Karpas-422 (cell line): Measurements from ENCODE around the gene CAPRIN2. TPM values are rescaled to one million over a fixed set of nuclear protein-coding genes. Genes with fewer than 3 reads are reported as not detected.

Source experiments
- DNase-seq: peaks from one replicate; pipeline ENCODE4 v3.0.0-alpha.2; 2015
- H2AFZ ChIP-seq: fragments of 200-600 bp; sonication (generic); 2 replicates; pipeline ENCODE4 v1.6.1; 2014; ENCODE audit warnings: antibody characterized with exemption, low read length, mixed read lengths
- H3K27ac ChIP-seq: fragments of 200-600 bp; sonication (generic); 2 replicates; pipeline ENCODE4 v1.5.1; 2014; ENCODE audit warnings: mild to moderate bottlenecking, low read length, moderate library complexity
- H3K27me3 ChIP-seq: fragments of 200-600 bp; sonication (generic); 2 replicates; pipeline ENCODE4 v1.6.1; 2014; ENCODE audit warnings: low read length, mixed read lengths
- H3K36me3 ChIP-seq: fragments of 200-600 bp; sonication (generic); 2 replicates; pipeline ENCODE4 v1.6.1; 2014; ENCODE audit warnings: low read length, mixed read lengths; ENCODE audit not compliant: insufficient read depth
- H3K4me1 ChIP-seq: fragments of 200-600 bp; sonication (generic); 2 replicates; pipeline ENCODE4 v1.6.1; 2014; ENCODE audit warnings: mild to moderate bottlenecking, low read length, mixed read lengths
- H3K4me2 ChIP-seq: fragments of 200-600 bp; sonication (generic); 2 replicates; pipeline ENCODE4 v1.6.1; 2014; ENCODE audit warnings: low read length, low read depth, mild to moderate bottlenecking; ENCODE audit not compliant: poor library complexity, severe bottlenecking
- H3K4me3 ChIP-seq: fragments of 200-600 bp; sonication (generic); 2 replicates; pipeline ENCODE4 v1.5.1; 2014; ENCODE audit warnings: mild to moderate bottlenecking, antibody characterized with exemption, low read length, mixed read lengths
- H3K79me2 ChIP-seq: fragments of 200-600 bp; sonication (generic); 2 replicates; pipeline ENCODE4 v1.6.1; 2014; ENCODE audit warnings: mild to moderate bottlenecking, low read length, mixed read lengths
- H3K9ac ChIP-seq: fragments of 200-600 bp; sonication (generic); 2 replicates; pipeline ENCODE4 v1.6.0; 2014; ENCODE audit warnings: low read length
- H3K9me2 ChIP-seq: fragments of 200-600 bp; sonication (generic), shearing (Covaris generic); replicated peaks from 2 replicates; pipeline ENCODE4 v1.6.0; 2014; ENCODE audit warnings: mild to moderate bottlenecking, low read length, moderate library complexity; ENCODE audit not compliant: insufficient read depth
- H3K9me3 ChIP-seq: fragments of 300-700, 200-600 bp; sonication (generic); 2 replicates; pipeline ENCODE4 v1.6.1; 2014; ENCODE audit warnings: low read length, mixed read lengths
- H4K20me1 ChIP-seq: fragments of 200-600 bp; sonication (generic); 2 replicates; pipeline ENCODE4 v1.6.1; 2014; ENCODE audit warnings: mild to moderate bottlenecking, antibody characterized with exemption, low read length, low read depth; ENCODE audit not compliant: insufficient read depth
- total RNA-seq: library from RNA; depleted of rRNA; stranded (reverse); fragments of >200 nt; shearing (Covaris generic); gene quantifications from 2 replicates; pipeline ENCODE4 v1.2.3, GENCODE V29; 2014; ENCODE audit warnings: low replicate concordance

CAPRIN2 gene
- total RNA-seq, 1 experiment from 2014 or later, result 39.8 TPM

- Histone ChIP-seq H3K27me3 (no peaks in the 10 kb centered on the region), H3K4me2 (no peak overlapping the region), H3K9me3 (no peaks in the 10 kb centered on the region), H3K27ac (no peak overlapping the region), H2AFZ (no peak overlapping the region), H3K4me1 (no peaks in the 10 kb centered on the region), H3K9me2 (no peaks in the 10 kb centered on the region), H3K4me3 (no peak overlapping the region), H3K9ac (no peak overlapping the region), H4K20me1 (no peaks in the 10 kb centered on the region), H3K36me3 (peaks cover 9% of the 10 kb centered on the region), H3K79me2 (peaks cover 59% of the 10 kb centered on the region)
- no peak for DNase-seq
Measured at GRCh38 chr12:30740274-30740673, 14.5 kb downstream of the CAPRIN2 start.

- no peaks in the 10 kb centered on the region for H3K9me3 ChIP-seq
- no peak overlapping the region for H3K27ac ChIP-seq
- H3K27me3 ChIP-seq, result no peaks in the 10 kb centered on the region
- no peak overlapping the region for H3K9ac ChIP-seq
- H4K20me1 ChIP-seq, result no peaks in the 10 kb centered on the region
- no peaks in the 10 kb centered on the region for H3K9me2 ChIP-seq
- no peak overlapping the region for H3K4me3 ChIP-seq
- H3K4me2 ChIP-seq, result no peak overlapping the region
- H2AFZ ChIP-seq, result no peak overlapping the region
- peaks cover 9% of the 10 kb centered on the region for H3K36me3 ChIP-seq
- H3K4me1 ChIP-seq, result no peaks in the 10 kb centered on the region
- no peak for DNase-seq
- H3K79me2 ChIP-seq, result peaks cover 54% of the 10 kb centered on the region
Measured at GRCh38 chr12:30739020-30739419, 15.7 kb downstream of the CAPRIN2 start.

- H3K27ac ChIP-seq, result no peak overlapping the region
- no peaks in the 10 kb centered on the region for H3K9me3 ChIP-seq
- no peak overlapping the region for H3K4me2 ChIP-seq
Measured at GRCh38 chr12:30732954-30733637, 21.7 kb downstream of the CAPRIN2 start.

GRCh38 chr12:30730011-30730410 lies 24.7 kb downstream of the CAPRIN2 start:
- no peak overlapping the region for H3K27ac ChIP-seq

More at GRCh38 chr12:30732954-30733637, 21.7 kb downstream of the CAPRIN2 start:
- DNase-seq, result no peak
- Histone ChIP-seq H3K79me2 (peaks cover 22% of the 10 kb centered on the region; the same call in 1 of the 2 replicates), H3K36me3 (peaks cover 5% of the 10 kb centered on the region; the same call in 1 of the 2 replicates), H2AFZ (no peak overlapping the region), H3K27me3 (no peaks in the 10 kb centered on the region), H3K9ac (no peak overlapping the region), H4K20me1 (no peaks in the 10 kb centered on the region), H3K4me1 (no peaks in the 10 kb centered on the region), H3K4me3 (no peak overlapping the region), H3K9me2 (no peaks in the 10 kb centered on the region)

GRCh38 chr12:30729547-30729946 lies 25.2 kb downstream of the CAPRIN2 start:
- Histone ChIP-seq H4K20me1 (no peaks in the 10 kb centered on the region), H3K27me3 (no peaks in the 10 kb centered on the region), H3K36me3 (peaks cover 19% of the 10 kb centered on the region; the same call in 1 of the 2 replicates), H3K79me2 (peaks cover 39% of the 10 kb centered on the region), H2AFZ (no peak overlapping the region), H3K4me1 (peaks cover 11% of the 10 kb centered on the region), H3K4me2 (no peak overlapping the region), H3K4me3 (no peak overlapping the region), H3K9me3 (no peaks in the 10 kb centered on the region), H3K9me2 (no peaks in the 10 kb centered on the region), H3K9ac (no peak overlapping the region), H3K27ac (no peak overlapping the region)
- DNase-seq, result no peak

More at GRCh38 chr12:30730011-30730410, 24.7 kb downstream of the CAPRIN2 start:
- Histone ChIP-seq H2AFZ (no peak overlapping the region), H3K4me2 (no peak overlapping the region), H3K36me3 (peaks cover 16% of the 10 kb centered on the region; the same call in 1 of the 2 replicates), H3K4me1 (peaks cover 11% of the 10 kb centered on the region), H3K79me2 (peaks cover 36% of the 10 kb centered on the region), H3K4me3 (no peak overlapping the region), H3K27me3 (no peaks in the 10 kb centered on the region), H3K9me3 (no peaks in the 10 kb centered on the region), H4K20me1 (no peaks in the 10 kb centered on the region), H3K9ac (no peak overlapping the region), H3K9me2 (no peaks in the 10 kb centered on the region)
- no peak for DNase-seq

- Histone ChIP-seq H3K9me3 (no peaks in the 10 kb centered on the region), H3K9ac (no peak overlapping the region), H3K36me3 (peaks cover 28% of the 10 kb centered on the region; the same call in 1 of the 2 replicates), H2AFZ (no peak overlapping the region), H3K4me3 (no peak overlapping the region), H3K27ac (no peak overlapping the region), H3K4me1 (peaks cover 11% of the 10 kb centered on the region), H4K20me1 (no peaks in the 10 kb centered on the region), H3K4me2 (no peak overlapping the region), H3K79me2 (peaks cover 41% of the 10 kb centered on the region), H3K27me3 (no peaks in the 10 kb centered on the region), H3K9me2 (no peaks in the 10 kb centered on the region)
- no peak for DNase-seq
Measured at GRCh38 chr12:30726647-30727046, 28.1 kb downstream of the CAPRIN2 start.

- Histone ChIP-seq H3K9ac (no peak overlapping the region), H3K4me1 (peaks cover 11% of the 10 kb centered on the region), H3K4me3 (no peak overlapping the region), H3K36me3 (peaks cover 28% of the 10 kb centered on the region; the same call in 1 of the 2 replicates), H3K4me2 (no peak overlapping the region), H3K9me2 (no peaks in the 10 kb centered on the region), H3K27ac (no peak overlapping the region), H3K27me3 (no peaks in the 10 kb centered on the region), H3K79me2 (peaks cover 33% of the 10 kb centered on the region), H4K20me1 (no peaks in the 10 kb centered on the region), H2AFZ (no peak overlapping the region), H3K9me3 (no peaks in the 10 kb centered on the region)
- no peak for DNase-seq
Measured at GRCh38 chr12:30725739-30726138, 29.0 kb downstream of the CAPRIN2 start.

- no peak overlapping the region for H3K4me2 ChIP-seq
- no peak overlapping the region for H3K27ac ChIP-seq
- no peak for DNase-seq
- H2AFZ ChIP-seq, result no peak overlapping the region
- H3K36me3 ChIP-seq, result peaks cover 27% of the 10 kb centered on the region; the same call in 1 of the 2 replicates
- H3K9ac ChIP-seq, result no peak overlapping the region
- no peaks in the 10 kb centered on the region for H3K9me2 ChIP-seq
- no peaks in the 10 kb centered on the region for H3K9me3 ChIP-seq
- H4K20me1 ChIP-seq, result no peaks in the 10 kb centered on the region
- H3K4me1 ChIP-seq, result no peaks in the 10 kb centered on the region
- no peak overlapping the region for H3K4me3 ChIP-seq
- 0 out of 2 replicates have a peak, but pooled peaks cover 1% of the 10 kb centered on the region for H3K79me2 ChIP-seq
- H3K27me3 ChIP-seq, result no peaks in the 10 kb centered on the region
Measured at GRCh38 chr12:30719060-30719459, 35.7 kb downstream of the CAPRIN2 start.
